Upper lobe of left lung (tissue), 4 donors: ENCODE measurements around the gene SGCD.

Source experiments
- CTCF ChIP-seq, 6 experiments: fragments of 450-650 bp in 4 of 6; fragments of 200-600 bp in 2 of 6; sonication (generic) in 2 of 6; IDR thresholded peaks; one replicate each; pipeline ENCODE4 v1.5.1; 2016 to 2019; ENCODE audit warnings: antibody characterized with exemption in 6 of 6
- POLR2A ChIP-seq, 4 donors: fragments of 450-650 bp; IDR thresholded peaks; one replicate each; pipeline ENCODE4 v1.5.1; 2016 to 2017; ENCODE audit warnings: antibody characterized with exemption in 4 of 4, mild to moderate bottlenecking in 2 of 4
- POLR2AphosphoS5 ChIP-seq, 2 donors: sonication (generic); formaldehyde crosslinking; IDR thresholded peaks; one replicate each; pipeline ENCODE4 v1.5.1; 2017; ENCODE audit warnings: antibody characterized with exemption in 2 of 2

- TF ChIP-seq POLR2A (IDR thresholded peaks at IDR 0.05) = no peak
- TF ChIP-seq CTCF (IDR thresholded peaks at IDR 0.05) = no peak
- no peak for TF ChIP-seq POLR2AphosphoS5 (IDR thresholded peaks at IDR 0.05)
These were observed 368.8 kb downstream of the SGCD start for GRCh38 chr5:156695774-156696173.
